GM23248 (cell line): ENCODE results near the gene HINFP.

Experiments used
- EZH2 ChIP-seq: fragments of 200-600 bp; sonication (generic); IDR thresholded peaks from 2 replicates; pipeline ENCODE4 v1.6.1; 2018; ENCODE audit warnings: antibody characterized with exemption, mild to moderate bottlenecking; ENCODE audit not compliant: insufficient read depth, poor library complexity, severe bottlenecking
- EZH2phosphoT487 ChIP-seq: fragments of 200-600 bp; sonication (generic); IDR thresholded peaks from 2 replicates; pipeline ENCODE4 v1.6.1; 2018; ENCODE audit warnings: antibody characterized with exemption, moderate library complexity, mild to moderate bottlenecking, low read depth; ENCODE audit not compliant: insufficient read depth

DNA sequence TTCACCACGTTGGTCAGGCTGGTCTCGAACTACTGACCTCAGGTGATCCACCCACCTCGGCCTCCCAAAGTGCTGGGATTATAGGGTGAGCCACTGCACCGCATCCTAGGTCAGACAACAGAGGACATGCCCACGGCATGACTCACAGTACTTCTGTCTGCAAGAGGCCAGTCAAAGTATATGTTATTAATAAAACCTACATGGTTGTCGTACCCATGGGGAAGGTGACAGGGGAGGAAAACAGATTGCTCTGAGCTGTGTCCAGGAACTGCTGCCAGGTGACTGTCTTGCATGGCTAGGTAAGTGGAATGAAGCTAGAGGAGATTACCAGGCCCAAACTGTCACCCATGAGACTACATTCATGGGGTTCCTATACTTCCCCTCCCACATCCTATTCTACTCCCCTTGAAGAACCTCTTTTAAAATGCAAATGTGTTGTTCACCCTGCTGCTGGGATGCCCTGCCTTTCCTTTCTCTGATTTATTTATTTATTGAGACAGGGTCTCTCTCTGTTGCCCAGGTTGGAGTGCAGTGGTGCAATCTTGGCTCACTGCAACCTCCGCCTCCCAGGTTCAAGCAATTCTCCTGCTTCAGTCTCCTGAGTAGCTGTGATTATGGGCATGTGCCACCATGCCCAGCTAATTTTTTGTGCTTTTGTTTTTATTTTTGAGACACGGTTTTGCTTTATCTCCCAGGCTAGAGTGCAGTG, 45.1 kb downstream of the HINFP start:
- TF ChIP-seq EZH2 (no peak), EZH2phosphoT487 (no peak)
